Measurements from ENCODE around the gene EIF4G1.
A peak's percentile ranks its signal among the peaks of the same experiment; 100 is the strongest.

The EIF4G1 gene

GRCh38 chr3:184307915-184308314 lies 6.5 kb upstream of the EIF4G1 start:
- DNase-seq (ENCODE audit: low read depth in 2 of 2) = no peak

- DNase-seq (ENCODE audit: low read depth in 2 of 2) = no peak
Observed at GRCh38 chr3:184308744-184309143, 5.7 kb upstream of the EIF4G1 start.

GRCh38 chr3:184311633-184312032 lies 2.8 kb upstream of the EIF4G1 start:
- DNase-seq (ENCODE audit: low read depth in 2 of 2) = no peak

- peak; percentile 59 for DNase-seq (ENCODE audit: low read depth in 2 of 2)
Observed at GRCh38 chr3:184314700-184315542, 515 bp downstream of the EIF4G1 start.

GRCh38 chr3:184315543-184315867 lies 1.1 kb downstream of the EIF4G1 start:
- DNase-seq (ENCODE audit: low read depth in 2 of 2) = no peak

GRCh38 chr3:184315871-184316661 lies 1.7 kb downstream of the EIF4G1 start:
- no peak for DNase-seq (ENCODE audit: low read depth in 2 of 2)

- no peak for DNase-seq (ENCODE audit: low read depth in 2 of 2)
Observed at GRCh38 chr3:184316792-184317191, 2.4 kb downstream of the EIF4G1 start.

- no peak for DNase-seq (ENCODE audit: low read depth in 2 of 2)
Observed at GRCh38 chr3:184317201-184317600, 2.8 kb downstream of the EIF4G1 start.

- peak; percentile 90 to 92 for DNase-seq (ENCODE audit: low read depth in 2 of 2)
Observed at GRCh38 chr3:184320104-184320445, 5.7 kb downstream of the EIF4G1 start.

- DNase-seq (ENCODE audit: low read depth in 2 of 2) = no peak
Observed at GRCh38 chr3:184321666-184322065, 7.3 kb downstream of the EIF4G1 start.

GRCh38 chr3:184322731-184323487 lies 8.5 kb downstream of the EIF4G1 start:
- DNase-seq (ENCODE audit: low read depth in 2 of 2) = no peak

GRCh38 chr3:184323696-184324095 lies 9.3 kb downstream of the EIF4G1 start:
- DNase-seq (ENCODE audit: low read depth in 2 of 2) = no peak

GRCh38 chr3:184325269-184325668 lies 10.9 kb downstream of the EIF4G1 start:
- DNase-seq (ENCODE audit: low read depth in 2 of 2) = no peak

GRCh38 chr3:184325715-184326369 lies 11.4 kb downstream of the EIF4G1 start:
- DNase-seq (ENCODE audit: low read depth in 2 of 2) = no peak

- DNase-seq (ENCODE audit: low read depth in 2 of 2) = no peak
Observed at GRCh38 chr3:184327171-184327570, 12.8 kb downstream of the EIF4G1 start.

GRCh38 chr3:184328516-184328915 lies 14.1 kb downstream of the EIF4G1 start:
- no peak for DNase-seq (ENCODE audit: low read depth in 2 of 2)

GRCh38 chr3:184332370-184333090 lies 18.1 kb downstream of the EIF4G1 start:
- DNase-seq (ENCODE audit: low read depth in 2 of 2) = peak; percentile 48 to 49

- no peak for DNase-seq (ENCODE audit: low read depth in 2 of 2)
Observed at GRCh38 chr3:184333190-184333589, 18.8 kb downstream of the EIF4G1 start.

- no peak for DNase-seq (ENCODE audit: low read depth in 2 of 2)
Observed at GRCh38 chr3:184333700-184334099, 19.3 kb downstream of the EIF4G1 start.

- no peak for DNase-seq (ENCODE audit: low read depth in 2 of 2)
Observed at GRCh38 chr3:184334470-184335158, 20.2 kb downstream of the EIF4G1 start.

GRCh38 chr3:184335291-184335660 lies 20.9 kb downstream of the EIF4G1 start:
- no peak for DNase-seq (ENCODE audit: low read depth in 2 of 2)

Measured in fibroblast of skin of left biceps (primary cell).